Effector memory CD4-positive, alpha-beta T cell (primary cell): ENCODE results near the gene NKPD1.

Experiments used
- DNase-seq, 3 donors: peaks; one replicate each; pipeline ENCODE4 v3.0.0-alpha.2; 2020
- H3K27ac ChIP-seq: 2 replicates; pipeline ENCODE4 v1.7.0; 2013; ENCODE audit warnings: mild to moderate bottlenecking, low read length, moderate library complexity; ENCODE audit not compliant: insufficient read depth, poor library complexity, severe bottlenecking
- H3K27me3 ChIP-seq: replicated peaks from 2 replicates; pipeline ENCODE4 v1.7.0; 2013; ENCODE audit warnings: mild to moderate bottlenecking, low read length; ENCODE audit not compliant: insufficient read depth, control insufficient read depth, poor library complexity, severe bottlenecking
- H3K36me3 ChIP-seq: 2 replicates; pipeline ENCODE4 v1.7.0; 2013; ENCODE audit warnings: mild to moderate bottlenecking, low read length, moderate library complexity; ENCODE audit not compliant: control insufficient read depth, insufficient read depth
- H3K4me1 ChIP-seq: 2 replicates; pipeline ENCODE4 v1.7.0; 2013; ENCODE audit warnings: low read length, mild to moderate bottlenecking; ENCODE audit not compliant: control insufficient read depth, insufficient read depth, poor library complexity, severe bottlenecking
- H3K4me3 ChIP-seq: 2 replicates; pipeline ENCODE4 v1.7.0; 2013; ENCODE audit warnings: low read length, low read depth, mild to moderate bottlenecking; ENCODE audit not compliant: insufficient read depth, poor library complexity, severe bottlenecking
- H3K9me3 ChIP-seq: 2 replicates; pipeline ENCODE4 v1.7.0; 2013; ENCODE audit warnings: mild to moderate bottlenecking, low read length, moderate library complexity; ENCODE audit not compliant: control insufficient read depth

Gene NKPD1

GRCh38 chr19:45156011-45156630 is 4.7 kb downstream of the NKPD1 start:
- no peaks in the 10 kb centered on the region for H3K9me3 ChIP-seq
- no peaks in the 10 kb centered on the region for H3K36me3 ChIP-seq
- H3K27me3 ChIP-seq, result no peaks in the 10 kb centered on the region
- H3K4me1 ChIP-seq, result peaks cover 23% of the 10 kb centered on the region
- H3K4me3 ChIP-seq, result no peak overlapping the region
- DNase-seq, result no peak
- H3K27ac ChIP-seq, result no peak overlapping the region

DNA sequence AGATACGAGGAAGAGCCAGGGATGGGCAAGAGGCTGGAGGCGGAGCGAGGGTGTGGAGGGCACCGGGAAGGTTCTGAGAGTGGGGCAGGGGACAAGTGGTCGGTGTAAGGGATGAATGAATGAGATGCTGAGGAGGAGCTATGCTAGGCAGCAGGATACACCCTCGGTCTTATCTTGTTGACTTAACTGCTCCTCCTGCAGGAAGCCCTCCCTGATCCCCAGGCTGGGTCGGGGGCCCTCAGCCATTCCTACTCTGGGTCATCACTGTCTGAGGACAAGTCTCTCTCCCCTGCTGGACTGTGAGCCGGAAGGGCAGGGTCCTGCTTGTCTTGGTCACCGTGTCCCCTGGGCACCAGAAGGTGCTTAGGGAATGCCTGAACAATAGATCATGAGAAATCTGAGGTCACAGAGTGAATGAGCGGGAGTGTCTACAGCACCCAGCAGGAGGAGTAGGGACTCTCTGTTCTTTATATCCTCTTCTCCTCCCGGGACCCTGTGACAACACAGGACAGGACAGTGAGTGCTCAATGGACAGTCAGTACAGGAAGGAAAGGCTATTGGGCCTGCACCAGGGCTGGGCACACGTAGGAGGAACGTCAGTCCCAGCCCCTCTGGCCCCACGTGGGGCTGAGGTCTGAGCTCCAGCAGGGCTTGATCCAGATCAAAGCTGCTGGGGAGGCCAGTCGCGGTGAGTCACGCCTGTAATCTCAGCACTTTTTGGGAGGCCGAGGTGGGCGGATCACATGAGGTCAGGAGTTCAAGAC is 6.5 kb downstream of the NKPD1 start:
- peaks cover 23% of the 10 kb centered on the region for H3K4me1 ChIP-seq
- no peaks in the 10 kb centered on the region for H3K9me3 ChIP-seq
- no peaks in the 10 kb centered on the region for H3K36me3 ChIP-seq
- H3K4me3 ChIP-seq, result no peak overlapping the region
- no peak overlapping the region for H3K27ac ChIP-seq
- no peak for DNase-seq
- H3K27me3 ChIP-seq, result no peaks in the 10 kb centered on the region

GRCh38 chr19:45153339-45154063 is 7.3 kb downstream of the NKPD1 start:
- Histone ChIP-seq H3K36me3 (no peaks in the 10 kb centered on the region), H3K27ac (no peak overlapping the region), H3K4me1 (peaks cover 23% of the 10 kb centered on the region), H3K4me3 (peak overlapping the region; percentile 49), H3K9me3 (no peaks in the 10 kb centered on the region), H3K27me3 (no peaks in the 10 kb centered on the region)
- peak; percentile 15 to 16 (median 15) for DNase-seq

GRCh38 chr19:45152504-45153338 is 8.1 kb downstream of the NKPD1 start:
- H3K4me1 ChIP-seq, result peaks cover 23% of the 10 kb centered on the region
- H3K27me3 ChIP-seq, result no peaks in the 10 kb centered on the region
- H3K4me3 ChIP-seq, result peak overlapping the region; percentile 49
- peak in 2 of 3 donors; percentile 12 to 18 for DNase-seq
- no peaks in the 10 kb centered on the region for H3K9me3 ChIP-seq
- no peaks in the 10 kb centered on the region for H3K36me3 ChIP-seq
- H3K27ac ChIP-seq, result no peak overlapping the region

- no peaks in the 10 kb centered on the region for H3K9me3 ChIP-seq
- H3K4me3 ChIP-seq, result peak overlapping the region; percentile 49
- H3K27ac ChIP-seq, result no peak overlapping the region
- no peaks in the 10 kb centered on the region for H3K27me3 ChIP-seq
- peaks cover 23% of the 10 kb centered on the region for H3K4me1 ChIP-seq
- DNase-seq, result no peak
- H3K36me3 ChIP-seq, result no peaks in the 10 kb centered on the region
Measured at GRCh38 chr19:45151821-45152503, 8.8 kb downstream of the NKPD1 start.

DNA sequence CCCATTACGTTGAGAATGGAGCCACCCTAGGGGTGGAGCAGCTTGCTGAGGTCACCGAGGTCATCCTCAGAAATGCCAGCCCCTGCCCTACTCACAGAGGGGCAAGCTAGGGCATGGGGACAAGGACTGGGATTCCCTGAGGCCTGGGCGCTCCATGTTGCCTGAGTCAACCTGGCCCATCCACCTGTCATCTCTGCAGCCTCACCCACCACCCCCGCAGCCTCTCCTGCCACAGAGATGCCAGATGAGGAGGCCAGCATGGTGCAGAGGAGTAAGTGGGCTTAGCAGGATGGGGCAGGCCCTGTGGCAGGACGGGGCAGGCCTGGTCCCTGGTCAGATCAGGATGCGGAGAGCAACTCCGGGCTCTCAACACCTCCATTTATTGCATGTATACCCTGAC is 9.5 kb downstream of the NKPD1 start:
- no peak for DNase-seq
- Histone ChIP-seq H3K4me3 (no peak overlapping the region), H3K4me1 (peaks cover 23% of the 10 kb centered on the region), H3K36me3 (peaks cover 3% of the 10 kb centered on the region), H3K9me3 (no peaks in the 10 kb centered on the region), H3K27ac (no peak overlapping the region), H3K27me3 (no peaks in the 10 kb centered on the region)

DNA sequence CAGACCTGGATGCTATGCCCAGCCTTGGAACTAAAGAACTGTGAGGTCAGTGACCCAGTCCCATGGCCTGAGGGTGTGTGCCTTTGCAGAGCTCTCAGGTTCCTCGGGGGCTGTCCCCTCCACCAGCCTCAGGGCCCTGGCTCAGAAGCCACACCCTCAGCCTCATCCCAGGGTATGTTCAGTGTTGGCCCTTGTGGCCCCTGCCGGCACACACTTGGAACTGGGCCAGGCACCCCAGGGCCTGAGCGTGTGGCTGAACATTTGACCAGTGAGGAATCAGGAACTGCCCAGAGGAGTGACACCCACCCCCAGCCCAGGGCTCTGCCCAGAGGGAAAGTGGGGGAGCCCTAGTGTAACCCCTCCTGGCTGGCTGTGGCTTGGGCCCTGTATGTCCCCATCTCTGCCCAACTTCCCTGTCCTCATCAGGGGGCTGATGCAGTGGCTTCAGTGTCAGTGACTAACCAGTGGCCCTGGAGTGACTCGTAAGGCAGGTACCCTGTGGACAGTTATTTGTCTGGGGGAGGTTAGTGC is 10.0 kb downstream of the NKPD1 start:
- no peak for DNase-seq
- Histone ChIP-seq H3K27ac (no peak overlapping the region), H3K36me3 (peaks cover 8% of the 10 kb centered on the region), H3K9me3 (no peaks in the 10 kb centered on the region), H3K4me3 (no peak overlapping the region), H3K27me3 (no peaks in the 10 kb centered on the region), H3K4me1 (peaks cover 23% of the 10 kb centered on the region)

DNA sequence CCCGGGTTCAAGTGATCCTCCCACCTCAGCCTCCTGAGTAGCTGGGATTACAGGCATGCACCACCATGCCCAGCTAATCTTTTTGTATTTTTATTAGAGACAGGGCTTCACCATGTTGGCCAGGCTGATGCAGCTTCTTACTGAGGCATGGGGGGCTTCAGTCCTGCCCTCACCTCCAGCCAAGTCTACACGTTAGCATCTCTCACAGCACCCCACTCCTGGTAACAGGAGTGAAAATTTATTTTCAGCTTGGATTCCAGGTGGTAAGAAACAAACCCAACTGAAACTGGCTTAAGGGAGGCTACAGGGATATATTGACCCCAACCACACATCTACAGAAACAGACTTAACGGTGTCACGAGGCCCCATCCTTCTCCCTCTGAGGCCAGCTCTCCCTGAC is 10.6 kb downstream of the NKPD1 start:
- Histone ChIP-seq H3K4me1 (peaks cover 23% of the 10 kb centered on the region), H3K27me3 (no peaks in the 10 kb centered on the region), H3K9me3 (no peaks in the 10 kb centered on the region), H3K36me3 (peaks cover 11% of the 10 kb centered on the region), H3K4me3 (no peak overlapping the region), H3K27ac (no peak overlapping the region)
- no peak for DNase-seq

- H3K9me3 ChIP-seq, result no peaks in the 10 kb centered on the region
- peaks cover 14% of the 10 kb centered on the region for H3K36me3 ChIP-seq
- DNase-seq, result no peak
- no peaks in the 10 kb centered on the region for H3K27me3 ChIP-seq
- no peak overlapping the region for H3K4me3 ChIP-seq
- H3K4me1 ChIP-seq, result peaks cover 23% of the 10 kb centered on the region
- H3K27ac ChIP-seq, result no peak overlapping the region
Measured at GRCh38 chr19:45149129-45149528, 11.7 kb downstream of the NKPD1 start.
